C4-2B (cell line): ENCODE results near the gene TSPEAR.

Experiments
- ZFX ChIP-seq: fragments of 450-650 bp; IDR thresholded peaks from 2 replicates; pipeline ENCODE4 v1.6.1; 2017
- TF ChIP-seq, protein P1 (sequence below): fragments of 450-650 bp; conservative IDR thresholded peaks from 2 replicates; pipeline ENCODE4 v1.5.1; 2017; ENCODE audit warnings: mild to moderate bottlenecking

GRCh38 chr21:44551340-44551961, 159.9 kb downstream of the TSPEAR start, which contains the start of gene KRTAP10-2:
- no peak for TF ChIP-seq ZFX
- TF ChIP-seq, protein P1, sequence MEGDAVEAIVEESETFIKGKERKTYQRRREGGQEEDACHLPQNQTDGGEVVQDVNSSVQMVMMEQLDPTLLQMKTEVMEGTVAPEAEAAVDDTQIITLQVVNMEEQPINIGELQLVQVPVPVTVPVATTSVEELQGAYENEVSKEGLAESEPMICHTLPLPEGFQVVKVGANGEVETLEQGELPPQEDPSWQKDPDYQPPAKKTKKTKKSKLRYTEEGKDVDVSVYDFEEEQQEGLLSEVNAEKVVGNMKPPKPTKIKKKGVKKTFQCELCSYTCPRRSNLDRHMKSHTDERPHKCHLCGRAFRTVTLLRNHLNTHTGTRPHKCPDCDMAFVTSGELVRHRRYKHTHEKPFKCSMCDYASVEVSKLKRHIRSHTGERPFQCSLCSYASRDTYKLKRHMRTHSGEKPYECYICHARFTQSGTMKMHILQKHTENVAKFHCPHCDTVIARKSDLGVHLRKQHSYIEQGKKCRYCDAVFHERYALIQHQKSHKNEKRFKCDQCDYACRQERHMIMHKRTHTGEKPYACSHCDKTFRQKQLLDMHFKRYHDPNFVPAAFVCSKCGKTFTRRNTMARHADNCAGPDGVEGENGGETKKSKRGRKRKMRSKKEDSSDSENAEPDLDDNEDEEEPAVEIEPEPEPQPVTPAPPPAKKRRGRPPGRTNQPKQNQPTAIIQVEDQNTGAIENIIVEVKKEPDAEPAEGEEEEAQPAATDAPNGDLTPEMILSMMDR, result no peak
